Neural crest cell (in vitro differentiated cells): ENCODE measurements around the gene OR51B6. TPM values are rescaled to one million over a fixed set of nuclear protein-coding genes. Genes with fewer than 3 reads are reported as not detected.
"Not testable (repeated sequence)": the region's sequence is repeated elsewhere in the genome, so short reads cannot be mapped to it uniquely, and the experiment has no call there.

Experiments
- DNase-seq: peaks from one replicate; pipeline ENCODE4 v3.0.0; 2021; ENCODE audit warnings: low read depth, mixed read lengths, low spot score
- H3K27ac Mint-ChIP-seq: one replicate; pipeline ENCODE4 v1.8.0; 2021; ENCODE audit warnings: mild to moderate bottlenecking, mixed read lengths; ENCODE audit not compliant: unreplicated experiment
- H3K27me3 Mint-ChIP-seq: 2 replicates; pipeline ENCODE4 v1.8.0; 2021; ENCODE audit warnings: low read depth, mild to moderate bottlenecking, mixed read lengths
- H3K36me3 Mint-ChIP-seq: 2 replicates; pipeline ENCODE4 v1.8.0; 2021; ENCODE audit warnings: low read depth, mild to moderate bottlenecking, mixed read lengths
- H3K4me1 Mint-ChIP-seq: 2 replicates; pipeline ENCODE4 v1.8.0; 2021; ENCODE audit warnings: mixed read lengths
- H3K4me3 Mint-ChIP-seq: one replicate; pipeline ENCODE4 v1.8.0; 2021; ENCODE audit warnings: mild to moderate bottlenecking, mixed read lengths
- H3K9me3 Mint-ChIP-seq: 2 replicates; pipeline ENCODE4 v1.8.0; 2021; ENCODE audit warnings: mixed read lengths
- total RNA-seq: library from RNA; stranded (reverse); gene quantifications from 2 replicates; pipeline ENCODE4 v1.2.1, GENCODE V29; 2021
- TF ChIP-seq, protein P1 (sequence below): fragments of 200-600 bp; sonication (generic); conservative IDR thresholded peaks from 2 replicates; pipeline ENCODE4 v1.5.0; 2021; ENCODE audit warnings: antibody characterized with exemption, mild to moderate bottlenecking

OR51B6 gene
- total RNA-seq, 1 donor from 2014 or later, result not detected

DNA sequence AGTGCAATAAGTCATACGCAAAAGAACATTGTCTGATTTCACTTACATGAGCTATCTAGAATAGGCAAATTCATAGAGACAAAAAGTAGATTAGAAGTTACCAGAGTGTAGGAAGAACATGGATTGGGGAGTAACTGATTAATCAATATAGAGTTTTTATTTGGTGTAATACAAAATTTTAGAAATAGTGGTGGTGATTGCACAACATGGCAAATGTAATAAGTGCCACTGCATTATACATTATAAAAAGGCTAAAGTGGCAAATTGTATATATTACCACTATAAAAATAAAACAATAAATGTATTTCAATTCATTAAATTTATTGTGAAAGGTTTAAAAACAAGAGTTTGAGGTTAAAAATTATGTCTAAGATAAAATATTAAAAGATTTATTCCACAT, 40.9 kb upstream of the OR51B6 start:
- Mint-ChIP-seq H3K27me3 (no peaks in the 10 kb centered on the region), H3K27ac (no peak overlapping the region), H3K4me1 (no peaks in the 10 kb centered on the region), H3K9me3 (peaks cover 2% of the 10 kb centered on the region), H3K36me3 (no peaks in the 10 kb centered on the region), H3K4me3 (no peak overlapping the region)
- TF ChIP-seq, protein P1, sequence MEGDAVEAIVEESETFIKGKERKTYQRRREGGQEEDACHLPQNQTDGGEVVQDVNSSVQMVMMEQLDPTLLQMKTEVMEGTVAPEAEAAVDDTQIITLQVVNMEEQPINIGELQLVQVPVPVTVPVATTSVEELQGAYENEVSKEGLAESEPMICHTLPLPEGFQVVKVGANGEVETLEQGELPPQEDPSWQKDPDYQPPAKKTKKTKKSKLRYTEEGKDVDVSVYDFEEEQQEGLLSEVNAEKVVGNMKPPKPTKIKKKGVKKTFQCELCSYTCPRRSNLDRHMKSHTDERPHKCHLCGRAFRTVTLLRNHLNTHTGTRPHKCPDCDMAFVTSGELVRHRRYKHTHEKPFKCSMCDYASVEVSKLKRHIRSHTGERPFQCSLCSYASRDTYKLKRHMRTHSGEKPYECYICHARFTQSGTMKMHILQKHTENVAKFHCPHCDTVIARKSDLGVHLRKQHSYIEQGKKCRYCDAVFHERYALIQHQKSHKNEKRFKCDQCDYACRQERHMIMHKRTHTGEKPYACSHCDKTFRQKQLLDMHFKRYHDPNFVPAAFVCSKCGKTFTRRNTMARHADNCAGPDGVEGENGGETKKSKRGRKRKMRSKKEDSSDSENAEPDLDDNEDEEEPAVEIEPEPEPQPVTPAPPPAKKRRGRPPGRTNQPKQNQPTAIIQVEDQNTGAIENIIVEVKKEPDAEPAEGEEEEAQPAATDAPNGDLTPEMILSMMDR, result no peak
- no peak for DNase-seq

DNA sequence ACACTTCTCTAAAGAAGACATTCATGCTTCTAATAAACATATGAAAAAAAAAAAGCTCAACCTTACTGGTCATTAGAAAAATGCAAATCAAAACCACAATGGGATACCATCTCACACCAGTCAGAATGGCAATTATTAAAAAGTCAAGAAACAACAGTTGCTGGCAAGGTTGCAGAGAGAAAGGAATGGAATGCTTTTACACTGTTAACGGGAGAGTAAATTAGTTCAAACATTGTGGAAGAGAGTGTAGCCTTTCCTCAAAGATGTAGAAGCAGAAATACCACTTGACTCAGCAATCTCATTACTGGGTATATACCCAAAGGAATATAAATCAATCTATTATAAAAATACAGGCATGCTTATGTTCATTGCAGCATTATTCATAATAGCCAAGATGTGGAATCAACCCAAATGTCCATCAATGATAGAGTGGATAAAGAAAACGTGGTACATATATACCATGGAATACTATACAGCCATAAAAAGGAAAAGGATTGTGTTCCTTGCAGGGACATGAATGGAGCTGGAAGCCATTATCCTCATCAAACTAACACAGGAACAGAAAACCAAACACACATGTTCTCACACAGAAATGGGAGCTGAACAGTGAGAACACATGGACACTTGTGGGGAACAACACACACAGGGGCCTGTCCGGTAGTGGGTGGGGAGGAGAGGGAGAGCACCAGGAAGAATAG, 37.8 kb upstream of the OR51B6 start:
- H3K4me1 Mint-ChIP-seq, H3K36me3 Mint-ChIP-seq, H3K9me3 Mint-ChIP-seq, H3K27ac Mint-ChIP-seq, H3K4me3 Mint-ChIP-seq, DNase-seq, H3K27me3 Mint-ChIP-seq: not testable (repeated sequence)

DNA sequence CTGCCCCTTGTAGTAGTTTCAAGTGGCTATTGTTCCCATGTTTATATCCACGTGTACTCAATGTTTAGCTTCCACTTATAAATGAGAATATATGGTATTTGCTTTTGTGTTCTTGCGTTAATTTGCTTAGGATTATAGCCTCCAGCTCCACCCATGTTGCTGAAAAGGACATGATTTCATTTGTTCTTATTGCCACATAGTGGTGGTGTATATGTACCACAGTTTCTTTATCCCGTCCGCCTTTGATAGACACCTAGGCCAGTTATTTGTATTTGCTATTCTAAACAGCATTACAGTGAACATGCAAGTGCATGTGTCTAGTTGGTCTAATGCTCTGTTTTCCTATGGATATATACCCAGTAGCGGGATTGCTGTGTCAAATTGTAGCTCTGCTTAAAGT, 34.0 kb upstream of the OR51B6 start:
- no peaks in the 10 kb centered on the region for H3K27me3 Mint-ChIP-seq
- H3K27ac Mint-ChIP-seq, result no peak overlapping the region
- H3K36me3 Mint-ChIP-seq, result no peaks in the 10 kb centered on the region
- DNase-seq, result no peak
- no peaks in the 10 kb centered on the region for H3K4me1 Mint-ChIP-seq
- H3K4me3 Mint-ChIP-seq, result no peak overlapping the region
- H3K9me3 Mint-ChIP-seq, result peaks cover 2% of the 10 kb centered on the region
- TF ChIP-seq, protein P1, result no peak

DNA sequence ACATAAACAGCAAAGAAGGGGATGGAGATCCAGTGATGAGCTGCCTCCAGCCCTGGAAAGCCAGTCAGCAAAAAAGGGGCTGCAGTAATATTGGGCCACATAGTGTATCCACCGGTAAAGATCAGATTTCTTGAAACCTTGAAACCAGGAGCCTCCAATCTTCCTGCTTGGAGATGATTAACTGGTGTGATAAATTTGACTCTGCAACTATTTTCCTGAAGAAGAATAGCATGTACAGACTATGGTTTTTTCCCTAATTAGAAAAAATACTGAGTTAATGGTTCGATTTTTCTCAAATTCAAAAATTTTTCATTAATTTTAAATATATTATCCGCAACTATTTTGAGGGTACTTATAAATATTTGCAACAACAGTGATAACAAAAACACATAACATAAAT, 27.1 kb upstream of the OR51B6 start, which contains the start of gene OR51B2:
Gene OR51B2, minus strand, starts transcription at position 101 of the 400 bp plus-strand sequence. Its CDS starts 0 bp downstream, at position 101.
- no peaks in the 10 kb centered on the region for H3K4me1 Mint-ChIP-seq
- peaks cover 3% of the 10 kb centered on the region for H3K27me3 Mint-ChIP-seq
- no peak for DNase-seq
- TF ChIP-seq, protein P1, result no peak
- no peaks in the 10 kb centered on the region for H3K36me3 Mint-ChIP-seq
- H3K27ac Mint-ChIP-seq, result peak within 1 kb of the TSS; percentile 37
- H3K9me3 Mint-ChIP-seq, result no peaks in the 10 kb centered on the region
- H3K4me3 Mint-ChIP-seq, result no peak within 1 kb of the TSS

DNA sequence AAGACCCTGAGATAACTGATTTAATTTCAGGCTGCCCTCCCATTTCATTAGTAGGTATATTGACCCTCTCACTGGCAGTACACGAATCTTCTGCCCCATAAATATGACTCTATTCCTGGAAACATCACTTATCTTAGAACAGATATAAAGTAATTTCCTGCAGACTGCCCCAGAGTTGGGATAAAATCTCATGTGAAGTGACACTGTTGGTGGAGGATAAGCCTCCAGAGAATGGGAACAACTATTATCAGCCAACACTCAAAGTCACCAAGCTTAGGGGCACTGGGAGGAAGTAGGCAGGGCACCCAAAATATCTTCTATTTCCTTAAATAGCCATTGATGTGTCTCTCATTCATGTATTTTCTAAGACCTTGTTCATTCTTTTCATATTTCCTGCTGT, 16.1 kb upstream of the OR51B6 start:
- Mint-ChIP-seq H3K4me3 (no peak overlapping the region), H3K27me3 (no peaks in the 10 kb centered on the region), H3K9me3 (no peaks in the 10 kb centered on the region), H3K36me3 (no peaks in the 10 kb centered on the region), H3K27ac (no peak overlapping the region), H3K4me1 (no peaks in the 10 kb centered on the region)
- no peak for DNase-seq
- TF ChIP-seq, protein P1, result no peak

DNA sequence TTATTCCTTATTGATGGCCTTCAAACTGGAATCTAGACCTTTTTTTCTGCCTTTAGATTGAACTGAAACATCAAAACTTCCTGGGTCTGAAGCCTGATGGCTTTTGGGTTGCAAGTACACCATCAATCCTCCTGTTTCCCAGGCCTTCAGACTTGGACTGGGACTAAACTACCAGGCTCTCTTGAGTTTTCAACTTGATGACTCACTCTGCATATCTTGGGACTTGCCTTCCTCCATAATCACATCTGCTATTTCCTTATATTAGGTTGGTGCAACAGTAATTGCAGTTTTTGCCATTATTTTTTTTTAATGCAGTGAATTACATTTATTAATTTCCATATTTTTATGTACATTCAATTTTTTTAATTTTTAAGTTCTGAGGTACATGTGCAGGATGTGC, 15.0 kb upstream of the OR51B6 start:
- Mint-ChIP-seq H3K27me3 (no peaks in the 10 kb centered on the region), H3K27ac (no peak overlapping the region), H3K9me3 (no peaks in the 10 kb centered on the region), H3K4me3 (no peak overlapping the region), H3K4me1 (no peaks in the 10 kb centered on the region), H3K36me3 (no peaks in the 10 kb centered on the region)
- TF ChIP-seq, protein P1, result no peak
- DNase-seq, result no peak

DNA sequence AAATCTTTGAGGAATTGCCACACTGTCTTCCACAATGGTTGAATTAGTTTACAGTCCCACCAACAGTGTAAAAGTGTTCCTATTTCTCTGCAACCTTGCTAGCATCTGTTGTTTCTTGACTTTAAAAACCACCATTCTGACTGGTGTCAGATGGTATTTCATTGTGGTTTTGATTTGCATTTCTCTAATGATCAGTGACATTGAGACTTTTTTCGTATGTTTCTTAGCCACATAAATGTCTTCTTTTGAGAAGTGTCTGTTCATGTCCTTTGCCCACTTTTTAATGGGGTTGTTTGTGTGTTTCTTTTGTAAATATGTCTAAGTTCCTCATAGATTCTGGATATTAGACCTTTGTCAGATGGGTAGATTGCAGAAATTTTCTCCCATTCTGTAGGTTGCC, 14.1 kb upstream of the OR51B6 start:
- H3K4me1 Mint-ChIP-seq, H3K4me3 Mint-ChIP-seq, H3K36me3 Mint-ChIP-seq: not testable (repeated sequence)

More for the DNA sequence above, 14.1 kb upstream of the OR51B6 start:
- not testable (repeated sequence) for H3K27ac Mint-ChIP-seq, H3K27me3 Mint-ChIP-seq, H3K9me3 Mint-ChIP-seq, DNase-seq
